ENCODE data around the gene ALX1. TPM values are rescaled to one million over a fixed set of nuclear protein-coding genes. Genes with fewer than 3 reads are reported as not detected.

ALX1 gene
- total RNA-seq, 1 experiment from 2014 or later = 2.1 TPM

GRCh38 chr12:85310025-85310424, 30.0 kb downstream of the ALX1 start:
- Histone ChIP-seq H3T11ph (ENCODE audit: low read length) (no peak overlapping the region), H3K23me2 (ENCODE audit: insufficient read length, low read depth, low read length, poor library complexity, severe bottlenecking) (no peaks in the 10 kb centered on the region), H3K56ac (ENCODE audit: insufficient read length, low read depth, low read length) (no peak overlapping the region), H2BK15ac (ENCODE audit: low read depth, low read length) (no peak overlapping the region), H2BK12ac (ENCODE audit: insufficient read length, low read depth, low read length) (no peak overlapping the region), H2AK5ac (ENCODE audit: insufficient read length, low read length) (no peak overlapping the region), H3K9ac (ENCODE audit: extremely low read depth, insufficient read length, low read length) (no peak overlapping the region), H2BK5ac (ENCODE audit: insufficient read length, low read length) (no peak overlapping the region), H3K9me3 (ENCODE audit: control insufficient read depth, low read depth, low read length) (no peaks in the 10 kb centered on the region), H3K79me1 (ENCODE audit: insufficient read depth, low read depth, low read length, poor library complexity, severe bottlenecking) (no peaks in the 10 kb centered on the region), H2BK20ac (ENCODE audit: low read depth, low read length, poor library complexity, severe bottlenecking) (no peak overlapping the region), H3K4ac (ENCODE audit: low read depth, low read length) (no peak overlapping the region), H2BK120ac (ENCODE audit: low read depth, low read length, poor library complexity, severe bottlenecking) (no peak overlapping the region), H3K79me2 (ENCODE audit: insufficient read depth, low read length) (no peaks in the 10 kb centered on the region), H4K8ac (replicated peaks; ENCODE audit: insufficient read length, low read depth, low read length) (no peak overlapping the region), H4K20me1 (ENCODE audit: control insufficient read depth, insufficient read depth, insufficient read length) (no peaks in the 10 kb centered on the region), H4K5ac (ENCODE audit: insufficient read length, low read depth, low read length) (no peak overlapping the region), H3K18ac (ENCODE audit: insufficient read length, low read depth, low read length) (no peak overlapping the region), H3K4me2 (ENCODE audit: insufficient read depth, insufficient read length, low read length) (no peak overlapping the region), H4K91ac (ENCODE audit: insufficient read length, low read depth, low read length) (no peak overlapping the region), H3K23ac (ENCODE audit: insufficient read length, low read depth, low read length) (no peak overlapping the region), H2AFZ (ENCODE audit: low read length) (no peak overlapping the region), H3K27ac (ENCODE audit: insufficient read length, low read depth, low read length) (no peak overlapping the region), H3K14ac (ENCODE audit: insufficient read depth, low read length) (no peak overlapping the region), H3K4me1 (ENCODE audit: insufficient read depth, low read length) (no peaks in the 10 kb centered on the region), H3K27me3 (ENCODE audit: insufficient read depth, low read length) (no peaks in the 10 kb centered on the region)
- Mint-ChIP-seq H3K4me1 (peaks cover 4 to 9% of the 10 kb centered on the region in 2 experiments; a peak in 2 of 4 replicates), H3K27me3 (ENCODE audit: low read depth) (no peaks in the 10 kb centered on the region), H3K4me3 (no peak overlapping the region), H3K9me3 (peaks cover 0 to 2% of the 10 kb centered on the region in 2 experiments; a peak in 2 of 5 replicates), H3K27ac (no peak overlapping the region), H3K36me3 (ENCODE audit: insufficient read depth in 1 of 3, low read depth in 3 of 3) (peaks cover 0 to 2% (median 2%) of the 10 kb centered on the region in 3 experiments; a peak in 2 of 7 replicates)
- WGBS (ENCODE audit: extremely low coverage, insufficient read length, low lambda C conversion rate) = no CpG with 5 or more reads among the region's 3 CpGs
- DNase-seq = no peak
- TF ChIP-seq CTCF (conservative IDR thresholded peaks at IDR 0.05) = no peak

Data from H9 (cell line).